Measurements from ENCODE around the gene MYBPC3. TPM values are rescaled to one million over a fixed set of nuclear protein-coding genes. Genes with fewer than 3 reads are reported as not detected.
A peak's percentile ranks its signal among the peaks of the same experiment; 100 is the strongest.

MYBPC3 gene
- total RNA-seq, 4 donors from 2014 or later, result not detected

DNA sequence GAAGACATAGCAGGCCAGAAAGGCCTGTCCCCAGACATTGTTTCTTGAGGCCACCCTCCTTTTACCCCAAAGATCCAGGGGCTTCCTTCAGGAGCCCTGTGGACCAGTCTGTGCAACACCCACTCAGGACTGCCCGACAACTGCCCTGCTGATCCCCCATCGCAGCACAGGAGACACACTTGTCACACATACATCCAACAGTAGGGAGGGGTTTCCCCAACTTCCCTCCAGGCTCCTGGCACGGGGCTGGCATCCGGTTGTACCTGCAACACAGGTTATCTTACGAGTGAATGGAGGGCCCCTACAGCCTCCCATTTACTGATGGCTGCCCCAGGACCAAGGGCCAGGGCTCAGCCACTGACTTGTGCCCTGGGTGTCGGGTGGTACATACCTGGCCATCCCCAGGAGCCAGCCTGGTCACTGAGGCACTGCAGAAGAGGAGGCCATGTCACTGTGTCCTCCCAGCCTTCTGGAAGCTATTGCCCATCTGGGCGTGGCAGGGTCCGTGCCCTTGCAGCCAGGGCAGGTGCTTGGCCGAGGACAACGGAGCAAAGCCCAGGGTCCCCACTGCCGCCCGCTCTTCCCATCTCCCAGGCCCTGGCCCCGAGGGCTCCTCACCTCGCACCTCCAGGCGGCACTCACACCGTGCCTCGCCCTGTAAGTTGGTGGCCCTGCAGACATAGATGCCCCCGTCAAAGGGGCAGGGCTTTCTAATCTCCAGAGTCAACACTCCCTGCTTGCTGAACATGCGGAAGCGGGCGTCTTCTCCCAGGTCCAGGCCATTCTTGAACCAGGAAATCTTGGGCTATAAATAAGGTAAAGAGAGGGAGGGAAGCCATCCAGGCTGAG lies 20.8 kb downstream of the MYBPC3 start:
- WGBS, 2 donors, result 76 to 80% methylated on average over 16 to 21 of the region's 21 CpGs
- Histone ChIP-seq H3K9me3 (no peaks in the 10 kb centered on the region), H3K27ac (no peak overlapping the region), H3K4me1 (no peaks in the 10 kb centered on the region), H3K27me3 (no peaks in the 10 kb centered on the region), H3K4me3 (replicated peaks in 1 of 3) (no peak overlapping the region), H3K36me3 (peaks cover 19 to 20% of the 10 kb centered on the region in 2 donors)
- intact Hi-C loops (cut with DNase I), result no loop called here
- DNase-seq, result no peak
- TF ChIP-seq POLR2A (IDR thresholded peaks at IDR 0.05), result no peak
- TF ChIP-seq, protein P1, sequence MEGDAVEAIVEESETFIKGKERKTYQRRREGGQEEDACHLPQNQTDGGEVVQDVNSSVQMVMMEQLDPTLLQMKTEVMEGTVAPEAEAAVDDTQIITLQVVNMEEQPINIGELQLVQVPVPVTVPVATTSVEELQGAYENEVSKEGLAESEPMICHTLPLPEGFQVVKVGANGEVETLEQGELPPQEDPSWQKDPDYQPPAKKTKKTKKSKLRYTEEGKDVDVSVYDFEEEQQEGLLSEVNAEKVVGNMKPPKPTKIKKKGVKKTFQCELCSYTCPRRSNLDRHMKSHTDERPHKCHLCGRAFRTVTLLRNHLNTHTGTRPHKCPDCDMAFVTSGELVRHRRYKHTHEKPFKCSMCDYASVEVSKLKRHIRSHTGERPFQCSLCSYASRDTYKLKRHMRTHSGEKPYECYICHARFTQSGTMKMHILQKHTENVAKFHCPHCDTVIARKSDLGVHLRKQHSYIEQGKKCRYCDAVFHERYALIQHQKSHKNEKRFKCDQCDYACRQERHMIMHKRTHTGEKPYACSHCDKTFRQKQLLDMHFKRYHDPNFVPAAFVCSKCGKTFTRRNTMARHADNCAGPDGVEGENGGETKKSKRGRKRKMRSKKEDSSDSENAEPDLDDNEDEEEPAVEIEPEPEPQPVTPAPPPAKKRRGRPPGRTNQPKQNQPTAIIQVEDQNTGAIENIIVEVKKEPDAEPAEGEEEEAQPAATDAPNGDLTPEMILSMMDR (IDR thresholded peaks at IDR 0.05), result no peak

DNA sequence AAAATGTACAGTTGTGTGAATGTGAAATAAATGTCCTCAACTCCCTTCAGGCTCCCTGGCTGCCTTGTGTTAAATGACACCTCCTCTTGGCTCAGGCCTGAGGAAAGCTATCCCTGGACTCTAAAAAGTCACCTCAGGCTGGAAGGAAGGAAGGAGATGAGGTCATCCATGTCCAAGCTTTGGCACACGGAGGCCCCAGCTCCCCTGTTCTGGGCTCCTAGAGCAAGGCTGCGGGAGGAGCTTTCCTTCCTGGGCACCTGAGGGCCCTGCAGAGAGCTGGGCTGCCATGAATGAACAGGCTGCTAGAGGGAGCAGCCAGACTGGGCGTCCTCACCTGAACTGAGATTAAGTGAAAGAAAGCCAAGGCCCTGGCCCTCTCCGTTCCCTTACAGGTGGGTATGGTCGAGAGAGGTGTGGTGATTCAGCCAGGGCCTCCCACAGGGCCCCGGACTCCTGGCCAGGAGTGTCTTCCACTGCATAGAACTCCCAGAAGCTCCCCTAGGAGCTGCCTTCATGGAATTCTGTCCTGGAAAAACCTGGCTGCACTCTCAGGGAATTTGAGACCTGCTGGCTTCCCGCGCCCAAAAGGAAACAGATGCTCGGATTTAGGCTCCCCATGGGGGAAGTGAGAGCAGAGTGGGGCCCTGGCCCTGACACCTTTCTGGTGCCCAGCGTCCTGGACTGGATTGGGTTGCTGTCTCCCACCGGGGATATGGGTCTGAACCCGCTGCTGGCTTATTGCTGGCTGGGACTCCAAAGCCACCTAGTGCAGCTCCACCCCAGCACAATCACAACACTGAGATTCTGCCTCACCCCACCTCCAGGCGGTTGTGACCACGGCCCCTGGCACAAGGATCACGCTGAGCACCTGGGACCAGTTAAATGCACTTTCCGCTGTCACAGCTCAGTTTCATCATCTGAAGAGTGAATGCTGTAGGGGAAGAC lies 22.2 kb downstream of the MYBPC3 start:
- H3K36me3 ChIP-seq, result peaks cover 32 to 33% of the 10 kb centered on the region in 2 donors
- WGBS, 2 donors, result 56 to 58% methylated on average over 9 to 13 of the region's 16 CpGs
- TF ChIP-seq POLR2A (IDR thresholded peaks at IDR 0.05), result no peak
- TF ChIP-seq, protein P1 (IDR thresholded peaks at IDR 0.05), result no peak
- H3K4me1 ChIP-seq, result no peaks in the 10 kb centered on the region
- no peaks in the 10 kb centered on the region for H3K9me3 ChIP-seq
- intact Hi-C loops (cut with DNase I), result no loop called here
- H3K27me3 ChIP-seq, result no peaks in the 10 kb centered on the region
- H3K4me3 ChIP-seq (replicated peaks in 1 of 3), result no peak overlapping the region
- peak in 1 of 2 donors; percentile 18 for DNase-seq
- peak overlapping the region in 1 of 3 donors; percentile 63 for H3K27ac ChIP-seq

DNA sequence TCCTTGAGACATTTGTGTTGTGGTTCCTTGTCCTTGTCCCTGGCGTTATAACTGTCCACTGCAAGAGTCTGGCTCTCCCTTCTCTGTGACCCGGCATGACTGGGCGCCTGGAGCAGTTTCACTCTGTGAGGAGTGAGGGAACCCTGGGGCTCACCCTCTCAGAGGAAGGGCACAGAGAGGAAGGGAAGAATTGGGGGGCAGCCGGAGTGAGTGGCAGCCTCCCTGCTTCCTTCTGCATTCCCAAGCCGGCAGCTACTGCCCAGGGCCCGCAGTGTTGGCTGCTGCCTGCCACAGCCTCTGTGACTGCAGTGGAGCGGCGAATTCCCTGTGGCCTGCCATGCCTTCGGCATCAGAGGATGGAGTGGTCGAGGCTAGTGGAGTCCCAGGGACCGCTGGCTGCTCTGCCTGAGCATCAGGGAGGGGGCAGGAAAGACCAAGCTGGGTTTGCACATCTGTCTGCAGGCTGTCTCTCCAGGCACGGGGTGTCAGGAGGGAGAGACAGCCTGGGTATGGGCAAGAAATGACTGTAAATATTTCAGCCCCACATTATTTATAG lies 23.0 kb downstream of the MYBPC3 start:
- Histone ChIP-seq H3K36me3 (peaks cover 33 to 37% of the 10 kb centered on the region in 2 donors), H3K27ac (peak overlapping the region in 1 of 3 donors; percentile 63), H3K9me3 (no peaks in the 10 kb centered on the region), H3K4me3 (replicated peaks in 1 of 3) (no peak overlapping the region), H3K4me1 (no peaks in the 10 kb centered on the region), H3K27me3 (no peaks in the 10 kb centered on the region)
- TF ChIP-seq POLR2A (IDR thresholded peaks at IDR 0.05), result no peak
- TF ChIP-seq, protein P1 (IDR thresholded peaks at IDR 0.05), result no peak
- WGBS, 2 donors, result 78 to 86% methylated on average over 8 to 12 of the region's 12 CpGs
- intact Hi-C loops (cut with DNase I), result no loop called here
- DNase-seq, result no peak

DNA sequence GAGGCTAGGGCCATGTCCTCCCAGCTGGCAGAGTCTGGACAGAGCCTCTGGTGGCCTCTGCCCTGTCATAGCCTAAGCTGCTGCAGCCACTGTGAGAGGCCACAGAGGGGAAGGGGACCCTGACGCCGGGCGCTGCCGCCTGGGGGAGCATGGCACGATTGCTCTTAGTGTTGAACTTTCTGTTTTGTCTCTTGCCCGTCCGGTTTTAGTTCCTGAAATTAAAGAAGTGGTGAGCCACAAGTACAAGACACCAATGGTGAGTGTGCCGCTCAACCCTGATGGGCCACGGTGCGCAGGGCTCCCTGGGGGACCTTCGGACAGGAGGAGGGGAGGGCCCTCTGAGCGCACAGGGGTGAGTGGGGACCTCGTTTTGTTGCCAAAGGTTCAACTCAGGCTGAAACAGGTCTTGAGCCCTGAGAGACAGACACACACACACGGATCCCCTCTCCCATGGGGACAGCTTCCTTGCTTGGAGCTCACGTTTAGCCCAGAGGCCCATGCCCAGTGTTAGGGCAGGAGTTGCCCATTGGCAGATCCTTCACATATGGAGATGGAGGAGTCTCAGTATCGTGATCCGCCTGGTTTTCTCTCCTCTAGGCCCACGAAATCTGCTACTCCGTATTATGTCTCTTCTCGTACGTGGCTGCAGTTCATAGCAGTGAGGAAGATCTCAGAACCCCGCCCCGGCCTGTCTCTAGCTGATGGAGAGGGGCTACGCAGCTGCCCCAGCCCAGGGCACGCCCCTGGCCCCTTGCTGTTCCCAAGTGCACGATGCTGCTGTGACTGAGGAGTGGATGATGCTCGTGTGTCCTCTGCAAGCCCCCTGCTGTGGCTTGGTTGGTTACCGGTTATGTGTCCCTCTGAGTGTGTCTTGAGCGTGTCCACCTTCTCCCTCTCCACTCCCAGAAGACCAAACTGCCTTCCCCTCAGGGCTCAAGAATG lies 23.8 kb downstream of the MYBPC3 start:
- 93% methylated on average over 27 to 28 of the region's 29 CpGs for WGBS, 2 donors
- H3K27ac ChIP-seq, result peak overlapping the region in 1 of 3 donors; percentile 12

More for the DNA sequence above, 23.8 kb downstream of the MYBPC3 start:
- H3K27me3 ChIP-seq, result no peaks in the 10 kb centered on the region
- intact Hi-C loops (cut with DNase I), result no loop called here
- TF ChIP-seq, protein P1 (IDR thresholded peaks at IDR 0.05), result no peak
- no peak for TF ChIP-seq POLR2A (IDR thresholded peaks at IDR 0.05)
- H3K4me3 ChIP-seq (replicated peaks in 1 of 3), result no peak overlapping the region
- no peaks in the 10 kb centered on the region for H3K4me1 ChIP-seq
- no peaks in the 10 kb centered on the region for H3K9me3 ChIP-seq
- peaks cover 33 to 37% of the 10 kb centered on the region in 2 donors for H3K36me3 ChIP-seq
- no peak for DNase-seq

Data from thyroid gland (tissue), 4 donors.